GM18498 (cell line): Measurements from ENCODE around the gene NIF3L1.

Experiments
- ATAC-seq: cut with Tn5 transposase; IDR thresholded peaks from one replicate; pipeline ENCODE4 v1.9.1; 2021; ENCODE audit warnings: mild to moderate bottlenecking, moderate library complexity; ENCODE audit not compliant: unreplicated experiment

NIF3L1 gene

GRCh38 chr2:200888704-200889625 is at the start of gene NIF3L1, which contains the start of gene PPIL3:
TSS of gene NIF3L1 (plus strand) at chr2:200889371. CDS start at chr2:200891944, 2,573 bp downstream.
TSS of gene PPIL3 (minus strand) at chr2:200889077. CDS start at chr2:200887615, 1,462 bp downstream.
- ATAC-seq = peak; percentile 86

GRCh38 chr2:200839513-200839912 is 49.7 kb upstream of the NIF3L1 start:
- no peak for ATAC-seq

GRCh38 chr2:200843993-200844948 is 44.9 kb upstream of the NIF3L1 start:
- ATAC-seq = no peak

- ATAC-seq = no peak
Measured at GRCh38 chr2:200845194-200845593, 44.0 kb upstream of the NIF3L1 start.

- no peak for ATAC-seq
Measured at GRCh38 chr2:200845669-200846325, 43.4 kb upstream of the NIF3L1 start.

- no peak for ATAC-seq
Measured at GRCh38 chr2:200847269-200847668, 41.9 kb upstream of the NIF3L1 start.

GRCh38 chr2:200847939-200848338 is 41.2 kb upstream of the NIF3L1 start:
- no peak for ATAC-seq

- ATAC-seq = no peak
Measured at GRCh38 chr2:200850512-200851256, 38.5 kb upstream of the NIF3L1 start.

- ATAC-seq = no peak
Measured at GRCh38 chr2:200851398-200852248, 37.5 kb upstream of the NIF3L1 start.

- no peak for ATAC-seq
Measured at GRCh38 chr2:200852605-200853004, 36.6 kb upstream of the NIF3L1 start.

GRCh38 chr2:200856806-200857205 is 32.4 kb upstream of the NIF3L1 start:
- no peak for ATAC-seq

- no peak for ATAC-seq
Measured at GRCh38 chr2:200860092-200860795, 28.9 kb upstream of the NIF3L1 start.

- no peak for ATAC-seq
Measured at GRCh38 chr2:200861617-200862155, 27.5 kb upstream of the NIF3L1 start.

- no peak for ATAC-seq
Measured at GRCh38 chr2:200862532-200863000, 26.6 kb upstream of the NIF3L1 start.

- ATAC-seq = peak; percentile 5
Measured at GRCh38 chr2:200863782-200864175, 25.4 kb upstream of the NIF3L1 start.

GRCh38 chr2:200864176-200865034 is 24.8 kb upstream of the NIF3L1 start, which contains the start of gene CLK1:
TSS of gene CLK1 (minus strand) at chr2:200864658. CDS start at chr2:200861862, 2,796 bp downstream.
- peak; percentile 87 for ATAC-seq

GRCh38 chr2:200869014-200869413 is 20.2 kb upstream of the NIF3L1 start:
- ATAC-seq = no peak
